ENCODE results near the gene DTWD2.

DNA sequence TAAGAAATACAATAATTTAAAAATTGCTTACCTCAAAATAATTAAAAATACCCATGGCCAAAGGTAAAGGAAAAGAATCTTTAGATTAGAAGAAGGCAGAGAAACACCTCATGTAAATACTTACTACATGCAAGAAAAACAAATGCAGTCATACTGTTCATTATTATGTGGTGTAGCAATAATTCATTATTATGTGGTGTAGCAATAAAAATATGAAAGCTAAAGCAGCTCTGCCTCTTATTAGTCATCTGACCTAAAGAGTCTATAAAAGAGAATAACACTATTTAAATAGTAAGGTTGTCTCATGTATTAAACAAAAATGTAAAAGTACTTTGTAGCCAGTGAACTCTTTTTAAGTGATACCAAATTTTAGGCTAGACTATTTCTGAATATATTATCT lies 6.6 kb downstream of the DTWD2 start:
- TF ChIP-seq EP300 (conservative IDR thresholded peaks at IDR 0.05; ENCODE audit: poor library complexity, severe bottlenecking) (no peak), POLR2AphosphoS5 (IDR thresholded peaks at IDR 0.05) (no peak), EZH2 (IDR thresholded peaks at IDR 0.05; ENCODE audit: borderline replicate concordance, insufficient read depth, low read length, poor library complexity, severe bottlenecking) (no peak), RAD21 (conservative IDR thresholded peaks at IDR 0.05) (no peak), MXI1 (conservative IDR thresholded peaks at IDR 0.05; ENCODE audit: poor library complexity, severe bottlenecking) (no peak), TAF1 (IDR thresholded peaks at IDR 0.05; ENCODE audit: low read depth) (no peak), SMC3 (conservative IDR thresholded peaks at IDR 0.05; ENCODE audit: poor library complexity) (no peak)
- TF ChIP-seq, protein P1, sequence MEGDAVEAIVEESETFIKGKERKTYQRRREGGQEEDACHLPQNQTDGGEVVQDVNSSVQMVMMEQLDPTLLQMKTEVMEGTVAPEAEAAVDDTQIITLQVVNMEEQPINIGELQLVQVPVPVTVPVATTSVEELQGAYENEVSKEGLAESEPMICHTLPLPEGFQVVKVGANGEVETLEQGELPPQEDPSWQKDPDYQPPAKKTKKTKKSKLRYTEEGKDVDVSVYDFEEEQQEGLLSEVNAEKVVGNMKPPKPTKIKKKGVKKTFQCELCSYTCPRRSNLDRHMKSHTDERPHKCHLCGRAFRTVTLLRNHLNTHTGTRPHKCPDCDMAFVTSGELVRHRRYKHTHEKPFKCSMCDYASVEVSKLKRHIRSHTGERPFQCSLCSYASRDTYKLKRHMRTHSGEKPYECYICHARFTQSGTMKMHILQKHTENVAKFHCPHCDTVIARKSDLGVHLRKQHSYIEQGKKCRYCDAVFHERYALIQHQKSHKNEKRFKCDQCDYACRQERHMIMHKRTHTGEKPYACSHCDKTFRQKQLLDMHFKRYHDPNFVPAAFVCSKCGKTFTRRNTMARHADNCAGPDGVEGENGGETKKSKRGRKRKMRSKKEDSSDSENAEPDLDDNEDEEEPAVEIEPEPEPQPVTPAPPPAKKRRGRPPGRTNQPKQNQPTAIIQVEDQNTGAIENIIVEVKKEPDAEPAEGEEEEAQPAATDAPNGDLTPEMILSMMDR (IDR thresholded peaks at IDR 0.05; ENCODE audit: poor library complexity, severe bottlenecking), result no peak
- TF ChIP-seq, protein P2, sequence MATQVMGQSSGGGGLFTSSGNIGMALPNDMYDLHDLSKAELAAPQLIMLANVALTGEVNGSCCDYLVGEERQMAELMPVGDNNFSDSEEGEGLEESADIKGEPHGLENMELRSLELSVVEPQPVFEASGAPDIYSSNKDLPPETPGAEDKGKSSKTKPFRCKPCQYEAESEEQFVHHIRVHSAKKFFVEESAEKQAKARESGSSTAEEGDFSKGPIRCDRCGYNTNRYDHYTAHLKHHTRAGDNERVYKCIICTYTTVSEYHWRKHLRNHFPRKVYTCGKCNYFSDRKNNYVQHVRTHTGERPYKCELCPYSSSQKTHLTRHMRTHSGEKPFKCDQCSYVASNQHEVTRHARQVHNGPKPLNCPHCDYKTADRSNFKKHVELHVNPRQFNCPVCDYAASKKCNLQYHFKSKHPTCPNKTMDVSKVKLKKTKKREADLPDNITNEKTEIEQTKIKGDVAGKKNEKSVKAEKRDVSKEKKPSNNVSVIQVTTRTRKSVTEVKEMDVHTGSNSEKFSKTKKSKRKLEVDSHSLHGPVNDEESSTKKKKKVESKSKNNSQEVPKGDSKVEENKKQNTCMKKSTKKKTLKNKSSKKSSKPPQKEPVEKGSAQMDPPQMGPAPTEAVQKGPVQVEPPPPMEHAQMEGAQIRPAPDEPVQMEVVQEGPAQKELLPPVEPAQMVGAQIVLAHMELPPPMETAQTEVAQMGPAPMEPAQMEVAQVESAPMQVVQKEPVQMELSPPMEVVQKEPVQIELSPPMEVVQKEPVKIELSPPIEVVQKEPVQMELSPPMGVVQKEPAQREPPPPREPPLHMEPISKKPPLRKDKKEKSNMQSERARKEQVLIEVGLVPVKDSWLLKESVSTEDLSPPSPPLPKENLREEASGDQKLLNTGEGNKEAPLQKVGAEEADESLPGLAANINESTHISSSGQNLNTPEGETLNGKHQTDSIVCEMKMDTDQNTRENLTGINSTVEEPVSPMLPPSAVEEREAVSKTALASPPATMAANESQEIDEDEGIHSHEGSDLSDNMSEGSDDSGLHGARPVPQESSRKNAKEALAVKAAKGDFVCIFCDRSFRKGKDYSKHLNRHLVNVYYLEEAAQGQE (IDR thresholded peaks at IDR 0.05; ENCODE audit: borderline replicate concordance), result no peak

Data from neural cell (in vitro differentiated cells).